HG02870 (cell line): Measurements from ENCODE around the gene DSG1.
"Not testable (repeated sequence)": the region's sequence is repeated elsewhere in the genome, so short reads cannot be mapped to it uniquely, and the experiment has no call there.

Source experiments
- ATAC-seq: cut with Tn5 transposase; IDR thresholded peaks from one replicate; pipeline ENCODE4 v1.9.1; 2021; ENCODE audit warnings: mild to moderate bottlenecking, moderate library complexity; ENCODE audit not compliant: unreplicated experiment

DSG1 gene

GRCh38 chr18:31317860-31318259 lies at the start of gene DSG1:
DSG1 (plus strand) TSS chr18:31318160; CDS start chr18:31318301, 141 bp downstream.
- no peak for ATAC-seq

- ATAC-seq = no peak
Observed at GRCh38 chr18:31268985-31269406, 49.0 kb upstream of the DSG1 start.

GRCh38 chr18:31269566-31269965 lies 48.4 kb upstream of the DSG1 start:
- ATAC-seq = no peak

GRCh38 chr18:31270578-31270977 lies 47.4 kb upstream of the DSG1 start:
- ATAC-seq = no peak

- no peak for ATAC-seq
Observed at GRCh38 chr18:31273812-31274527, 44.0 kb upstream of the DSG1 start.

- no peak for ATAC-seq
Observed at GRCh38 chr18:31274931-31275330, 43.0 kb upstream of the DSG1 start.

- ATAC-seq = no peak
Observed at GRCh38 chr18:31275722-31276463, 42.1 kb upstream of the DSG1 start.

GRCh38 chr18:31278609-31279071 lies 39.3 kb upstream of the DSG1 start:
- no peak for ATAC-seq

- no peak for ATAC-seq
Observed at GRCh38 chr18:31280502-31280901, 37.5 kb upstream of the DSG1 start.

- ATAC-seq = no peak
Observed at GRCh38 chr18:31281437-31281836, 36.5 kb upstream of the DSG1 start.

- ATAC-seq = not testable (repeated sequence)
Observed at GRCh38 chr18:31289446-31289845, 28.5 kb upstream of the DSG1 start.

- no peak for ATAC-seq
Observed at GRCh38 chr18:31291688-31292087, 26.3 kb upstream of the DSG1 start.

GRCh38 chr18:31294199-31294747 lies 23.7 kb upstream of the DSG1 start:
- ATAC-seq = no peak

GRCh38 chr18:31297248-31297647 lies 20.7 kb upstream of the DSG1 start:
- ATAC-seq = no peak

- ATAC-seq = no peak
Observed at GRCh38 chr18:31301201-31301655, 16.7 kb upstream of the DSG1 start.

- ATAC-seq = no peak
Observed at GRCh38 chr18:31302991-31303390, 15.0 kb upstream of the DSG1 start.

GRCh38 chr18:31303771-31304170 lies 14.2 kb upstream of the DSG1 start:
- no peak for ATAC-seq

GRCh38 chr18:31309115-31309514 lies 8.8 kb upstream of the DSG1 start:
- no peak for ATAC-seq

- no peak for ATAC-seq
Observed at GRCh38 chr18:31316974-31317373, 986 bp upstream of the DSG1 start.

- no peak for ATAC-seq
Observed at GRCh38 chr18:31321719-31322118, 3.8 kb downstream of the DSG1 start.

GRCh38 chr18:31325051-31325450 lies 7.1 kb downstream of the DSG1 start:
- no peak for ATAC-seq
